CD4-positive, alpha-beta T cell (primary cell): ENCODE measurements around the gene RAPGEF3. TPM values are rescaled to one million over a fixed set of nuclear protein-coding genes. Genes with fewer than 3 reads are reported as not detected.

ENCODE experiments used
- ATAC-seq: fragments of 200-7000 bp; cut with Tn5 transposase; one replicate; pipeline ENCODE4 v1.10.0; 2022; ENCODE audit warnings: mild to moderate bottlenecking; ENCODE audit not compliant: poor library complexity
- CTCF ChIA-PET: fragments of 350-600 bp; sonication (Branson Sonifier 250); formaldehyde crosslinking; loops from one replicate; lab custom pipeline; 2021; ENCODE audit warnings: antibody characterized with exemption, inconsistent platforms; lab: Charles Lee
- POLR2A ChIA-PET: fragments of 350-600 bp; sonication (Branson Sonifier 250); formaldehyde crosslinking; loops from one replicate; lab custom pipeline; 2021; ENCODE audit warnings: antibody characterized with exemption, inconsistent platforms; lab: Charles Lee
- DNase-seq, 14 experiments: peaks; one replicate each; pipeline ENCODE4 v3.0.0-alpha.2; 2013 to 2020; ENCODE audit warnings: mixed read lengths in 2 of 14
- H3K27ac ChIP-seq, 2 donors: one replicate each; pipeline versions ENCODE4 v1.5.1 to v1.7.0; 2013; ENCODE audit warnings: low read length in 2 of 2, low read depth in 1 of 2, mild to moderate bottlenecking in 1 of 2
- H3K27me3 ChIP-seq, 2 experiments: 1 replicate in 1 of 2; 2 replicates in 1 of 2; pipeline versions ENCODE4 v1.6.1 to v1.7.0; 2013; ENCODE audit warnings: low read length in 2 of 2, control low read depth in 1 of 2, mild to moderate bottlenecking in 1 of 2, moderate library complexity in 1 of 2; ENCODE audit not compliant: insufficient read depth in 2 of 2, control insufficient read depth in 1 of 2
- H3K36me3 ChIP-seq: one replicate; pipeline ENCODE4 v1.6.1; 2013; ENCODE audit warnings: low read length, control low read depth; ENCODE audit not compliant: insufficient read depth
- H3K4me1 ChIP-seq: one replicate; pipeline ENCODE4 v1.6.1; 2013; ENCODE audit warnings: low read length, control low read depth; ENCODE audit not compliant: insufficient read depth
- H3K4me3 ChIP-seq: one replicate; pipeline ENCODE4 v1.5.1; 2013; ENCODE audit warnings: mild to moderate bottlenecking, low read length, moderate library complexity
- H3K9me3 ChIP-seq, 2 experiments: 1 replicate in 1 of 2; 2 replicates in 1 of 2; pipeline versions ENCODE4 v1.6.1 to v1.7.0; 2013; ENCODE audit warnings: low read length in 2 of 2, mild to moderate bottlenecking in 2 of 2, control low read depth in 1 of 2, moderate library complexity in 1 of 2; ENCODE audit not compliant: control insufficient read depth in 1 of 2, insufficient read depth in 1 of 2
- H3K27ac Mint-ChIP-seq: one replicate; pipeline ENCODE4 v1.8.0; 2020; ENCODE audit warnings: mixed read lengths
- H3K27me3 Mint-ChIP-seq: one replicate; pipeline ENCODE4 v1.8.0; 2021; ENCODE audit warnings: mixed read lengths
- H3K36me3 Mint-ChIP-seq: one replicate; pipeline ENCODE4 v1.8.0; 2021; ENCODE audit warnings: low read depth, mixed read lengths
- H3K4me1 Mint-ChIP-seq: one replicate; pipeline ENCODE4 v1.8.0; 2021; ENCODE audit warnings: low read depth, mixed read lengths
- H3K4me3 Mint-ChIP-seq: one replicate; pipeline ENCODE4 v1.8.0; 2020; ENCODE audit warnings: mild to moderate bottlenecking, mixed read lengths
- H3K9me3 Mint-ChIP-seq: one replicate; pipeline ENCODE4 v1.8.0; 2020; ENCODE audit warnings: mixed read lengths
- intact Hi-C, 2 experiments: fragments of 100-400 bp; cut with DNase I in 1 of 2; cut with micrococcal nuclease in 1 of 2; formaldehyde crosslinking; loops; one replicate each; pipeline versions ENCODE4 v1.15.1 to v1.9.0; 2023 to 2025; cut with DNase I, micrococcal nuclease
- total RNA-seq, 174 experiments: library from RNA in 2 of 174; stranded (reverse) in 2 of 174; gene quantifications; one replicate each; pipeline ENCODE4 v1.2.3 and lab custom pipeline; 2021 to 2026
- TF ChIP-seq, protein P1 (sequence below): fragments of 200-600 bp; IDR thresholded peaks from one replicate; pipeline ENCODE4 v1.8.0; 2022; ENCODE audit warnings: antibody characterized with exemption, mild to moderate bottlenecking

The RAPGEF3 gene
- total RNA-seq, 2 experiments from 2014 or later = 0.17 to 0.33 TPM

- H3K36me3 ChIP-seq = no peaks in the 10 kb centered on the region
- H3K9me3 Mint-ChIP-seq = no peaks in the 10 kb centered on the region
- DNase-seq (no peak), ATAC-seq (no peak)
- H3K4me3 Mint-ChIP-seq = no peak overlapping the region
- H3K4me1 ChIP-seq = peaks cover 43% of the 10 kb centered on the region
- no peaks in the 10 kb centered on the region for H3K9me3 ChIP-seq
- H3K4me3 ChIP-seq = no peak overlapping the region
- TF ChIP-seq, protein P1, sequence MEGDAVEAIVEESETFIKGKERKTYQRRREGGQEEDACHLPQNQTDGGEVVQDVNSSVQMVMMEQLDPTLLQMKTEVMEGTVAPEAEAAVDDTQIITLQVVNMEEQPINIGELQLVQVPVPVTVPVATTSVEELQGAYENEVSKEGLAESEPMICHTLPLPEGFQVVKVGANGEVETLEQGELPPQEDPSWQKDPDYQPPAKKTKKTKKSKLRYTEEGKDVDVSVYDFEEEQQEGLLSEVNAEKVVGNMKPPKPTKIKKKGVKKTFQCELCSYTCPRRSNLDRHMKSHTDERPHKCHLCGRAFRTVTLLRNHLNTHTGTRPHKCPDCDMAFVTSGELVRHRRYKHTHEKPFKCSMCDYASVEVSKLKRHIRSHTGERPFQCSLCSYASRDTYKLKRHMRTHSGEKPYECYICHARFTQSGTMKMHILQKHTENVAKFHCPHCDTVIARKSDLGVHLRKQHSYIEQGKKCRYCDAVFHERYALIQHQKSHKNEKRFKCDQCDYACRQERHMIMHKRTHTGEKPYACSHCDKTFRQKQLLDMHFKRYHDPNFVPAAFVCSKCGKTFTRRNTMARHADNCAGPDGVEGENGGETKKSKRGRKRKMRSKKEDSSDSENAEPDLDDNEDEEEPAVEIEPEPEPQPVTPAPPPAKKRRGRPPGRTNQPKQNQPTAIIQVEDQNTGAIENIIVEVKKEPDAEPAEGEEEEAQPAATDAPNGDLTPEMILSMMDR = no peak
- H3K36me3 Mint-ChIP-seq = no peaks in the 10 kb centered on the region
- no peak overlapping the region for H3K27ac Mint-ChIP-seq
- POLR2A ChIA-PET = no interaction called here
- intact Hi-C loops = no loop called here
- no peaks in the 10 kb centered on the region for H3K27me3 ChIP-seq
- H3K4me1 Mint-ChIP-seq = peaks cover 24% of the 10 kb centered on the region
- no peaks in the 10 kb centered on the region for H3K27me3 Mint-ChIP-seq
- no peak overlapping the region for H3K27ac ChIP-seq
- CTCF ChIA-PET = interaction anchor here (0.6 to 9.7 kb wide), 6 partner anchors 12 to 62 kb away, joined by 3 to 69 read pairs (median 4); no protein-coding TSS in a partner anchor
These were observed 3.8 kb downstream of the RAPGEF3 start for GRCh38 chr12:47754881-47755280.

DNA sequence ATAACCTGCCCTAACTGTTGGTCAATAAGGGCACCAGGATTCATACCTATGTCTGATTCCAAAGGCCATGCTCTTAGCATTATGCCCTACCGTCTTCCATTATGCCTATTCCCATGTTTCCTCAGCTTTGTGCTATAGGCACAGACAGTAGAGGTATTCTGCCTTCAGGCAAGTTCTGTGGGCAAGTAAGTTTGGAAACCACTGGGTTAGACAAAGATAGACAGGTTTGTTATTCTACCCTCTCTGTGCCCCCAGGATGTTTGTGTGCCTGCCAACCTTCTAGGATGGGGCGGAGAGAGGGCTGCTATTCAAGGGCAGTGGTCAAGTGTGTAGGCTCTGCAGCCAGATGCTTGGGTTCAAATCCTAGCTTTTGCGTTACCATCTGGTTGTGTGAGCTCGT, 4.6 kb downstream of the RAPGEF3 start:
- no peaks in the 10 kb centered on the region for H3K27me3 ChIP-seq
- H3K36me3 Mint-ChIP-seq = no peaks in the 10 kb centered on the region
- no peaks in the 10 kb centered on the region for H3K27me3 Mint-ChIP-seq
- H3K9me3 ChIP-seq = no peaks in the 10 kb centered on the region
- no peak overlapping the region for H3K27ac ChIP-seq
- ATAC-seq (no peak), DNase-seq (no peak)
- H3K27ac Mint-ChIP-seq = no peak overlapping the region
- POLR2A ChIA-PET = no interaction called here
- peaks cover 24% of the 10 kb centered on the region for H3K4me1 Mint-ChIP-seq
- no peaks in the 10 kb centered on the region for H3K9me3 Mint-ChIP-seq
- TF ChIP-seq, protein P1 = no peak
- intact Hi-C loops = no loop called here
- CTCF ChIA-PET = interaction anchor here (1.2 to 9.7 kb wide), 3 partner anchors 11 to 18 kb away, joined by 3 to 69 read pairs (median 32); no protein-coding TSS in a partner anchor
- H3K4me3 Mint-ChIP-seq = no peak overlapping the region
- peaks cover 36% of the 10 kb centered on the region for H3K4me1 ChIP-seq
- no peaks in the 10 kb centered on the region for H3K36me3 ChIP-seq
- H3K4me3 ChIP-seq = no peak overlapping the region

- H3K9me3 ChIP-seq = no peaks in the 10 kb centered on the region
- Mint-ChIP-seq H3K27me3 (no peaks in the 10 kb centered on the region), H3K4me1 (peaks cover 21% of the 10 kb centered on the region), H3K36me3 (no peaks in the 10 kb centered on the region), H3K9me3 (no peaks in the 10 kb centered on the region), H3K4me3 (no peak overlapping the region), H3K27ac (no peak overlapping the region)
- H3K36me3 ChIP-seq = no peaks in the 10 kb centered on the region
- DNase-seq = no peak
- H3K27me3 ChIP-seq = no peaks in the 10 kb centered on the region
- TF ChIP-seq, protein P1 = no peak
- ChIA-PET CTCF (interaction anchor here (1.2 kb wide), 1 partner anchor 19 kb away, joined by 3 read pairs; no protein-coding TSS in a partner anchor), POLR2A (no interaction called here)
- H3K4me3 ChIP-seq = no peak overlapping the region
- intact Hi-C loops = no loop called here
- ATAC-seq = no peak
- peaks cover 28% of the 10 kb centered on the region for H3K4me1 ChIP-seq
- no peak overlapping the region for H3K27ac ChIP-seq
These were observed 5.4 kb downstream of the RAPGEF3 start for GRCh38 chr12:47753021-47754001.
